Omental fat pad (tissue), 4 donors: ENCODE data around the gene DCBLD2. TPM values are rescaled to one million over a fixed set of nuclear protein-coding genes. Genes with fewer than 3 reads are reported as not detected.
"Not testable (repeated sequence)": the region's sequence is repeated elsewhere in the genome, so short reads cannot be mapped to it uniquely, and the experiment has no call there.

Experiments
- ATAC-seq: fragments of 150-250 bp; one replicate; pipeline ENCODE4 v1.9.1; 2016; ENCODE audit warnings: mild to moderate bottlenecking, moderate library complexity; ENCODE audit not compliant: low FRiP score
- DNase-seq: peaks from one replicate; pipeline ENCODE4 v3.0.0-alpha.2; 2019; ENCODE audit warnings: low spot score
- total RNA-seq, 4 donors: library from RNA; depleted of rRNA; stranded (reverse); fragments of >200 nt; gene quantifications; one replicate each; pipeline ENCODE4 v1.1.0, GENCODE V29; 2016
- TF ChIP-seq, protein P1 (sequence below), 3 donors: fragments of 450-650 bp; IDR thresholded peaks; one replicate each; pipeline ENCODE4 v1.5.1; 2016 to 2017; ENCODE audit warnings: antibody characterized with exemption in 3 of 3, mild to moderate bottlenecking in 3 of 3, moderate library complexity in 2 of 3

The DCBLD2 gene
- total RNA-seq, 4 donors from 2014 or later: 25.5 to 40.1 (median 33.0) TPM

DNA sequence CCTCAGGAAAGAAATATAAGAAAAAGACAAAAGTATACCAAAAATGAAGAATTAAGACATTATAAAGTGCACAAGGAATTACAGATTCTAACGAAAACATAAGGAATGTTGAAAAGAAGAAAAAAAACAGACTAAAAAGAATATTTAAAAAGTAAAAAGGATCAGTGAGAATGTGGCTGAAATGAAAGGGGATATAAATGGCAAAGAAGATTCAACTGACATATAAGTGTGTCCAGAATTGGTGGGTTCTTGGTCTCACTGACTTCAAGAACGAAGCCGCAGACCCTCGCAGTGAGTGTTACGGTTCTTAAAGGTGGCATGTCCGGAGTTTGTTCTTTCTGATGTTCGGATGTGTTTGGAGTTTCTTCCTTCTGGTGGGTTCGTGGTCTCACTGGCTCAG is 44.8 kb downstream of the DCBLD2 start:
- ATAC-seq (no peak), DNase-seq (no peak)
- TF ChIP-seq, protein P1, sequence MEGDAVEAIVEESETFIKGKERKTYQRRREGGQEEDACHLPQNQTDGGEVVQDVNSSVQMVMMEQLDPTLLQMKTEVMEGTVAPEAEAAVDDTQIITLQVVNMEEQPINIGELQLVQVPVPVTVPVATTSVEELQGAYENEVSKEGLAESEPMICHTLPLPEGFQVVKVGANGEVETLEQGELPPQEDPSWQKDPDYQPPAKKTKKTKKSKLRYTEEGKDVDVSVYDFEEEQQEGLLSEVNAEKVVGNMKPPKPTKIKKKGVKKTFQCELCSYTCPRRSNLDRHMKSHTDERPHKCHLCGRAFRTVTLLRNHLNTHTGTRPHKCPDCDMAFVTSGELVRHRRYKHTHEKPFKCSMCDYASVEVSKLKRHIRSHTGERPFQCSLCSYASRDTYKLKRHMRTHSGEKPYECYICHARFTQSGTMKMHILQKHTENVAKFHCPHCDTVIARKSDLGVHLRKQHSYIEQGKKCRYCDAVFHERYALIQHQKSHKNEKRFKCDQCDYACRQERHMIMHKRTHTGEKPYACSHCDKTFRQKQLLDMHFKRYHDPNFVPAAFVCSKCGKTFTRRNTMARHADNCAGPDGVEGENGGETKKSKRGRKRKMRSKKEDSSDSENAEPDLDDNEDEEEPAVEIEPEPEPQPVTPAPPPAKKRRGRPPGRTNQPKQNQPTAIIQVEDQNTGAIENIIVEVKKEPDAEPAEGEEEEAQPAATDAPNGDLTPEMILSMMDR (IDR thresholded peaks at IDR 0.05): no peak

DNA sequence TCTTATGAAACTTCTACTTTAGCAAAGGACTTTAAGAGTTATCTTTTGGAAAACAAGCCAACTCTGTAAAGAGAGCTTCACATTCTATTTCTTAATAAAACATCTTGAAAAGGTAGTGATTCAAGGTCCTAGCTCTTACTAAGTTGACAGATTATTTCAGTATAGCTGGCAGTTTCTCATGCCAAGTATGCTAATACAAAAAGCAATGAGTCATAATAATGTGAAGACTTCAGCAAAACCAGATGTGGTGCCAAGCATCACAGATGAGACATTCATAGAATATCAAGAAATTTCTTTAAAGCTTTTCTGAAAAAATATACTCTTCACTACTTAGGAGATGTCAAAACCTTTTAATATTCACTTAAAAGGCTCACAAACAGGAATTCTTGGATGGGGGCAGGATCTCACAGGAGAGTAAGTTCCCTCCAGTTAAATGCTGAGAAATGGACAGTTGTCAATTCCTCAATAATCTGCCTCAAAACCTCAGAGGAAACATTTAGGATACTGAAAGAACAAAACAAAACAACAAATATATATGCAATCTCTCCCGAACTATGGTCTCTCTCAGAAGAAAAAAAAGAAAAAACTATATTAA is 45.6 kb downstream of the DCBLD2 start:
- TF ChIP-seq, protein P1 (IDR thresholded peaks at IDR 0.05): no peak
- ATAC-seq: peak; percentile 98
- no peak for DNase-seq

- ATAC-seq: no peak
Observed at GRCh38 chr3:98848108-98848507, 53.4 kb downstream of the DCBLD2 start.

GRCh38 chr3:98846101-98846500 is 55.4 kb downstream of the DCBLD2 start:
- no peak for ATAC-seq
- TF ChIP-seq, protein P1 (IDR thresholded peaks at IDR 0.05): no peak
- no peak for DNase-seq

More at GRCh38 chr3:98848108-98848507, 53.4 kb downstream of the DCBLD2 start:
- no peak for DNase-seq
- TF ChIP-seq, protein P1 (IDR thresholded peaks at IDR 0.05): no peak

DNA sequence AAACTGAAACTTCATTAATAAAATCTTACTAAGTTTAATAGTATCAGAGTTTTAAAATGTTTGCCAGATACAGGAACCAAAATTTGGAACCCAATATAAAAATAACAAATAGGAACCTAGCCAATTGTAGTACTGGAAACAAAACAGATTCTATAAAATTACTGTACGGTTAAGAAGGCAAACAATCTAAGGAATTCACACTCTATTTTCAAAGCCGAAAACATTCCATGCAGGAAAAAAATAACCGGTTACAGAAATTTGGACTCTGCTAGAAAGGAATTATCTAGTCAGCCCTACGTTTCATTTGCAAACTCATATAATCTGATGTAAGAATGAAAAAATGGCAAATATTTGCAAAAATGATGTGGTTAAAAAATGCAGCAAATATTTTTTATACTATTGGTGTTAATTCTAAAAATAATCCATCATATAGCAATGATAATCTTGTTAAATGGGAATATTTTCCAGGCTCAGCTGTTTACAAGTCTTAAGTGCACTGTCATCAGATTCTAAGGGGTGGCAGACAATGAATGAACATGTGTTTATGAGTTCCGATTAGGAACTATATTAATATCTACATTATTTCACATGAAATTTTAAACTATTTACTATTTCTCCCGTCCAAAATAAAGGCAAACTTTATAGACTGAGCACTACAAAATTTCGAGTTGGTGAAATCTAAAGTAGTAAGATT is 58.1 kb downstream of the DCBLD2 start:
- ATAC-seq (no peak), DNase-seq (no peak)
- TF ChIP-seq, protein P1 (IDR thresholded peaks at IDR 0.05): no peak

- DNase-seq (no peak), ATAC-seq (peak; percentile 66)
- TF ChIP-seq, protein P1 (IDR thresholded peaks at IDR 0.05): no peak
Observed at GRCh38 chr3:98839846-98840245, 61.6 kb downstream of the DCBLD2 start.

DNA sequence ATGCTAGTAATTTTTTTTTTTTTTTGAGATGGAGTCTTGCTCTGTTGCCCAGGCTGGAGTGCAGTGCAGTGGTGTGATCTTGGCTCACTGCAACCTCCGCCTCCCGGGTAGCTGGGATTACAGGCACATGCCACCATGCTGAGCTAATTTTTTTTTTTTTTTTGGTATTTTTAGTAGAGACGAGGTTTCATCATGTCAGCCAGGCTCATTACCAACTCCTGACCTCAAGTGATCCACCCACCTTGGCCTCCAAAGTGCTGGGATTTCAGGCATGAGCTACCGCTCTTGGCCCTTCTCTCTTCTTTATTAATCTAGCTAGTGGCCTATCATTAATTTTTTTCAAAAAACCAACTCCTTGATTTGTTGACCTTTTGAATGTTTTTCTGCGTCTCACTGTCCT is 70.4 kb downstream of the DCBLD2 start:
- not testable (repeated sequence) for DNase-seq, ATAC-seq
